Testis (tissue), 2 donors: ENCODE measurements around the gene MLLT6.

Experiments
- POLR2A ChIP-seq: fragments of 450-650 bp; IDR thresholded peaks from one replicate; pipeline ENCODE4 v1.6.1; 2017; ENCODE audit warnings: antibody characterized with exemption, mild to moderate bottlenecking, moderate library complexity
- TF ChIP-seq, protein P1 (sequence below), 3 experiments: fragments of 450-650 bp in 2 of 3; fragments of 200-600 bp in 1 of 3; sonication (generic) in 1 of 3; IDR thresholded peaks; one replicate each; pipeline ENCODE4 v1.5.1; 2016 to 2019; ENCODE audit warnings: antibody characterized with exemption in 3 of 3, mild to moderate bottlenecking in 2 of 3, moderate library complexity in 1 of 3

DNA sequence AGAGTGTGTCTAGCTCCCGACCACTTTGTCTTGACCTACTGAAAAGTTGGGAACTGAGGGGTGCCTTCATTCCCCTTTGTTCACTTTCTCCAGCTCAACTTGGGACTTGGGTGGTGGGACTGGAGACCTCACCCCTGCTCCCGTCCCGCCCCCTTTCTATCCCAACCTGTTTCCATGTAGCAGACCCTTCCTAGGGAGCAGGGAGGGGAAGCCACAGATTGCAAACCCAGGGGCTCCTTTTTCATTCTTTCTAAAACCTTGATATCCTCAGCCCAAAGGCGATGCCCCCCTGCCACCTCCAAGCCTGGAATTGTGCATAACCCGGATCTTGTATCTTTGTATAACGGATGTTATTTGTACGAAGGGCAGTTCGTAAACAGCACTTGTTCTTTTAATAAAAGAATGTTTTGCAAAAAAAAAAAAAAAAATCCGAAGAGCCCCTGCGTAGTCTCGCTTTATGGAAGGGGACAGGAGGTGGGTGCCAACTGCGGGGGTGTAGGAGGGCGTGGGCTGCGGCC lies 24.4 kb downstream of the MLLT6 start:
- no peak for TF ChIP-seq POLR2A
- TF ChIP-seq, protein P1, sequence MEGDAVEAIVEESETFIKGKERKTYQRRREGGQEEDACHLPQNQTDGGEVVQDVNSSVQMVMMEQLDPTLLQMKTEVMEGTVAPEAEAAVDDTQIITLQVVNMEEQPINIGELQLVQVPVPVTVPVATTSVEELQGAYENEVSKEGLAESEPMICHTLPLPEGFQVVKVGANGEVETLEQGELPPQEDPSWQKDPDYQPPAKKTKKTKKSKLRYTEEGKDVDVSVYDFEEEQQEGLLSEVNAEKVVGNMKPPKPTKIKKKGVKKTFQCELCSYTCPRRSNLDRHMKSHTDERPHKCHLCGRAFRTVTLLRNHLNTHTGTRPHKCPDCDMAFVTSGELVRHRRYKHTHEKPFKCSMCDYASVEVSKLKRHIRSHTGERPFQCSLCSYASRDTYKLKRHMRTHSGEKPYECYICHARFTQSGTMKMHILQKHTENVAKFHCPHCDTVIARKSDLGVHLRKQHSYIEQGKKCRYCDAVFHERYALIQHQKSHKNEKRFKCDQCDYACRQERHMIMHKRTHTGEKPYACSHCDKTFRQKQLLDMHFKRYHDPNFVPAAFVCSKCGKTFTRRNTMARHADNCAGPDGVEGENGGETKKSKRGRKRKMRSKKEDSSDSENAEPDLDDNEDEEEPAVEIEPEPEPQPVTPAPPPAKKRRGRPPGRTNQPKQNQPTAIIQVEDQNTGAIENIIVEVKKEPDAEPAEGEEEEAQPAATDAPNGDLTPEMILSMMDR (IDR thresholded peaks at IDR 0.05) = no peak
